Lower leg skin (tissue), 3 donors: Measurements from ENCODE around the gene YBEY.

ENCODE experiments used
- POLR2A ChIP-seq, 2 donors: fragments of 450-650 bp; IDR thresholded peaks; one replicate each; pipeline ENCODE4 v1.6.1; 2016 to 2017; ENCODE audit warnings: antibody characterized with exemption in 2 of 2, mild to moderate bottlenecking in 1 of 2, moderate library complexity in 1 of 2
- TF ChIP-seq, protein P1 (sequence below), 3 donors: fragments of 450-650 bp; IDR thresholded peaks; one replicate each; pipeline ENCODE4 v1.5.1; 2016; ENCODE audit warnings: antibody characterized with exemption in 3 of 3, mild to moderate bottlenecking in 3 of 3, moderate library complexity in 2 of 3

DNA sequence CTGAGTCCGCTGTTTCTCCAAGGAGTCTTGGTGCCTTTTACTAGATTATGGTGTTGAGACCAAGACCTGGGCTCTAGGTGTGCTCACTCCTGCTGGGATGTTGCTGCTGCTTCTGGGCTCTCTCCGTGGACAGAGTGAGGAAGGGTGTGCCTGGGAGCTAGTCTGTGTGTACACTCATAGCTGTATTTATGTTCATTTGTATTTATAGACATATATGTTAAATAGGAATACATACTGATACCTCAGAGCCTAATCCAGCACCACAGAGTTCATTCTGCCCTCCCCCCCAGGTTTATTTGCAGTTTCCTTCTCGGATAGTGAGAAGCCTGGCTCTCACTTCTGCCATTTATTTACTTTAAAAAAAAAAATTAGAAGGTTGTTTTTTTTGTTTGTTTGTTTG is 50.5 kb downstream of the YBEY start:
- TF ChIP-seq, protein P1, sequence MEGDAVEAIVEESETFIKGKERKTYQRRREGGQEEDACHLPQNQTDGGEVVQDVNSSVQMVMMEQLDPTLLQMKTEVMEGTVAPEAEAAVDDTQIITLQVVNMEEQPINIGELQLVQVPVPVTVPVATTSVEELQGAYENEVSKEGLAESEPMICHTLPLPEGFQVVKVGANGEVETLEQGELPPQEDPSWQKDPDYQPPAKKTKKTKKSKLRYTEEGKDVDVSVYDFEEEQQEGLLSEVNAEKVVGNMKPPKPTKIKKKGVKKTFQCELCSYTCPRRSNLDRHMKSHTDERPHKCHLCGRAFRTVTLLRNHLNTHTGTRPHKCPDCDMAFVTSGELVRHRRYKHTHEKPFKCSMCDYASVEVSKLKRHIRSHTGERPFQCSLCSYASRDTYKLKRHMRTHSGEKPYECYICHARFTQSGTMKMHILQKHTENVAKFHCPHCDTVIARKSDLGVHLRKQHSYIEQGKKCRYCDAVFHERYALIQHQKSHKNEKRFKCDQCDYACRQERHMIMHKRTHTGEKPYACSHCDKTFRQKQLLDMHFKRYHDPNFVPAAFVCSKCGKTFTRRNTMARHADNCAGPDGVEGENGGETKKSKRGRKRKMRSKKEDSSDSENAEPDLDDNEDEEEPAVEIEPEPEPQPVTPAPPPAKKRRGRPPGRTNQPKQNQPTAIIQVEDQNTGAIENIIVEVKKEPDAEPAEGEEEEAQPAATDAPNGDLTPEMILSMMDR (IDR thresholded peaks at IDR 0.05): no peak
- no peak for TF ChIP-seq POLR2A (IDR thresholded peaks at IDR 0.05)
